Prostate gland (tissue), 2 donors: Measurements from ENCODE around the gene OXSM. TPM values are rescaled to one million over a fixed set of nuclear protein-coding genes. Genes with fewer than 3 reads are reported as not detected.

Experiments
- DNase-seq: peaks from one replicate; pipeline ENCODE4 v3.0.0-alpha.2; 2019; ENCODE audit warnings: low spot score
- H3K27ac ChIP-seq, 2 donors: fragments of 200-600 bp; sonication (generic); 2 replicates each; pipeline ENCODE4 v1.5.1; 2017 to 2019
- H3K27me3 ChIP-seq: fragments of 200-600 bp; sonication (generic); replicated peaks from 2 replicates; pipeline ENCODE4 v1.5.1; 2019; ENCODE audit not compliant: insufficient read depth
- H3K36me3 ChIP-seq, 2 donors: fragments of 200-600 bp; sonication (generic); 1 replicate in 1 of 2; 2 replicates in 1 of 2; pipeline versions ENCODE4 v1.5.1 to v1.8.1; 2017 to 2019
- H3K4me1 ChIP-seq: fragments of 200-600 bp; sonication (generic); replicated peaks from 2 replicates; pipeline ENCODE4 v1.5.1; 2019
- H3K4me3 ChIP-seq, 2 donors: fragments of 200-600 bp; sonication (generic); 2 replicates each; pipeline ENCODE4 v1.5.1; 2017 to 2019
- H3K9me3 ChIP-seq: fragments of 200-600 bp; sonication (generic); 2 replicates; pipeline ENCODE4 v1.5.1; 2017
- POLR2A ChIP-seq: fragments of 450-650 bp; IDR thresholded peaks from one replicate; pipeline ENCODE4 v1.6.1; 2016; ENCODE audit warnings: antibody characterized with exemption, mild to moderate bottlenecking
- POLR2AphosphoS5 ChIP-seq: sonication (generic); formaldehyde crosslinking; IDR thresholded peaks from one replicate; pipeline ENCODE4 v1.6.1; 2017; ENCODE audit warnings: antibody characterized with exemption
- WGBS: methylation state at CpG from one replicate; pipeline ENCODE4 v1.1.5; 2018; 5-methylcytosine and 5-hydroxymethylcytosine counted together
- intact Hi-C: fragments of 100-400 bp; cut with DNase I; formaldehyde crosslinking; loops from one replicate; pipeline ENCODE4 v1.14.2; 2022
- total RNA-seq, 2 donors: library from RNA; depleted of rRNA; stranded (reverse); fragments of >200 nt; gene quantifications; one replicate each; pipeline ENCODE4 v1.1.0, GENCODE V29; 2016
- TF ChIP-seq, protein P1 (sequence below), 4 experiments: fragments of 200-600 bp in 2 of 4; fragments of 450-650 bp in 2 of 4; sonication (generic) in 2 of 4; IDR thresholded peaks; 1 replicate in 3 of 4; 2 replicates in 1 of 4; pipeline ENCODE4 v1.5.1; 2016 to 2019; ENCODE audit warnings: antibody characterized with exemption in 4 of 4, mild to moderate bottlenecking in 2 of 4, moderate library complexity in 2 of 4

The OXSM gene
- total RNA-seq, 2 donors from 2014 or later: 9.4 to 9.5 TPM

DNA sequence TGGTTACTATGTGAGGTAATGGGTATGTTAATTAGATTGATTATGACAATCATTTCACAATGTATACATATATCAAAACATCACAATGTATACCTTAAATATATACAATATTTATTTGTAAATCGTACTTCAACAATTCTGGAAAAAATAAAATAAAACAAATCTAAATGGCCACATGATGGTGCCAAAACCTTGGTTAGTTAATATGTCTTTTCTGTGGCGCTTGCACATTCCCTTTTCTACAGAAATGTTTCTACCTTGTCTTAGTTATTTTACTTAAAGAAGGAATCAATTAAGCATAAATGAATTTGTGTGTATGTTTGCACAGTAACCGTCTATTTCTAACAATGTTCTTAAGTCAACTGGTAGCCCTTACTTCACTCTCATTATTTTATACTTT, 53.4 kb downstream of the OXSM start:
- TF ChIP-seq, protein P1, sequence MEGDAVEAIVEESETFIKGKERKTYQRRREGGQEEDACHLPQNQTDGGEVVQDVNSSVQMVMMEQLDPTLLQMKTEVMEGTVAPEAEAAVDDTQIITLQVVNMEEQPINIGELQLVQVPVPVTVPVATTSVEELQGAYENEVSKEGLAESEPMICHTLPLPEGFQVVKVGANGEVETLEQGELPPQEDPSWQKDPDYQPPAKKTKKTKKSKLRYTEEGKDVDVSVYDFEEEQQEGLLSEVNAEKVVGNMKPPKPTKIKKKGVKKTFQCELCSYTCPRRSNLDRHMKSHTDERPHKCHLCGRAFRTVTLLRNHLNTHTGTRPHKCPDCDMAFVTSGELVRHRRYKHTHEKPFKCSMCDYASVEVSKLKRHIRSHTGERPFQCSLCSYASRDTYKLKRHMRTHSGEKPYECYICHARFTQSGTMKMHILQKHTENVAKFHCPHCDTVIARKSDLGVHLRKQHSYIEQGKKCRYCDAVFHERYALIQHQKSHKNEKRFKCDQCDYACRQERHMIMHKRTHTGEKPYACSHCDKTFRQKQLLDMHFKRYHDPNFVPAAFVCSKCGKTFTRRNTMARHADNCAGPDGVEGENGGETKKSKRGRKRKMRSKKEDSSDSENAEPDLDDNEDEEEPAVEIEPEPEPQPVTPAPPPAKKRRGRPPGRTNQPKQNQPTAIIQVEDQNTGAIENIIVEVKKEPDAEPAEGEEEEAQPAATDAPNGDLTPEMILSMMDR (IDR thresholded peaks at IDR 0.05): peak in 2 of 4 experiments; percentile 51 to 55
- TF ChIP-seq POLR2AphosphoS5: no peak
- no peak for TF ChIP-seq POLR2A
- Histone ChIP-seq H3K27me3 (no peaks in the 10 kb centered on the region), H3K27ac (no peak overlapping the region), H3K4me1 (no peaks in the 10 kb centered on the region), H3K4me3 (no peak overlapping the region), H3K36me3 (no peaks in the 10 kb centered on the region), H3K9me3 (no peaks in the 10 kb centered on the region)
- intact Hi-C loops: no loop called here
- 20% methylated on average over 3 of the region's 3 CpGs for WGBS
- no peak for DNase-seq

Other genes starting within 250 kb of the OXSM start
- 100 to 1,000 TPM in 1 of 2 donors, 10 to 100 TPM in 1; 85.3 to 109 TPM for gene TOP2B, start 125.2 kb upstream of the OXSM start, total RNA-seq
- 10 to 100 TPM; 35.6 to 36.8 TPM for gene NGLY1, start 6.6 kb upstream of the OXSM start, total RNA-seq